ENCODE measurements around the gene PHIP.

PHIP gene

DNA sequence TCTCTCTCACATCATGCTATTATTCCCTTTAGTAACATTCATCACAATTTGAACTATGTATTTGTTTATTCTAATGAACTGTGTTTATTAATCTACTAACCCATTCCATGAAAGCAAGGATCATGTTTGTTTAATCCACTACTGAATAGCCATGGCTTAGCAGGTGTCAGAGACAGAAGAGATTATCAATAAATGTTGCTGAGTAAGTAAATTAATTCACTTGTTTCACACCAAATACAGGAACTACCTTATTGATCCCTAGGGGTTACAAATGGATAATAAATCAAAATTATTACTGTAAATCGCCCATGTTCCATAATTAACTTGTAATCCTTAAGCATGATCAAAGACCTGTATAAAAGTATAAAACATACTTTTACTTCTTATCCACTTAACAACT is 76.6 kb downstream of the PHIP start:
- H3K27ac ChIP-seq (ENCODE audit: low read length) = no peak overlapping the region
- no peaks in the 10 kb centered on the region for H4K20me1 ChIP-seq (ENCODE audit: insufficient read depth, low read length)
- no peaks in the 10 kb centered on the region for H3K79me2 ChIP-seq (ENCODE audit: low read length)
- H2AFZ ChIP-seq (ENCODE audit: low read depth, low read length) = no peak overlapping the region
- no peak for TF ChIP-seq CTCF (IDR thresholded peaks at IDR 0.05; ENCODE audit: low read depth, low read length)
- peaks cover 63% of the 10 kb centered on the region for H3K36me3 ChIP-seq (replicated peaks; ENCODE audit: low read depth, low read length)
- no peaks in the 10 kb centered on the region for H3K27me3 ChIP-seq (ENCODE audit: low read depth, low read length)
- H3K9ac ChIP-seq (ENCODE audit: low read length) = no peak overlapping the region
- no peak overlapping the region for H3K4me3 ChIP-seq (ENCODE audit: low read length)
- no peaks in the 10 kb centered on the region for H3K9me3 ChIP-seq (ENCODE audit: insufficient read depth, low read length)
- H3K4me2 ChIP-seq (ENCODE audit: low read length) = no peak overlapping the region
- no peaks in the 10 kb centered on the region for H3K4me1 ChIP-seq (ENCODE audit: low read length)

GRCh38 chr6:78999737-79000136 is 78.3 kb downstream of the PHIP start:
- no peak overlapping the region for H3K9ac ChIP-seq (ENCODE audit: low read length)
- H3K36me3 ChIP-seq (replicated peaks; ENCODE audit: low read depth, low read length) = peaks cover 75% of the 10 kb centered on the region

GRCh38 chr6:78995946-78996345 is 82.1 kb downstream of the PHIP start:
- Histone ChIP-seq H4K20me1 (ENCODE audit: insufficient read depth, low read length) (no peaks in the 10 kb centered on the region), H3K4me2 (ENCODE audit: low read length) (no peak overlapping the region), H2AFZ (ENCODE audit: low read depth, low read length) (no peak overlapping the region), H3K9ac (ENCODE audit: low read length) (no peak overlapping the region), H3K36me3 (replicated peaks; ENCODE audit: low read depth, low read length) (peaks cover 74% of the 10 kb centered on the region), H3K4me1 (ENCODE audit: low read length) (no peaks in the 10 kb centered on the region), H3K27me3 (ENCODE audit: low read depth, low read length) (no peaks in the 10 kb centered on the region), H3K4me3 (ENCODE audit: low read length) (no peak overlapping the region), H3K79me2 (ENCODE audit: low read length) (no peaks in the 10 kb centered on the region), H3K27ac (ENCODE audit: low read length) (no peak overlapping the region), H3K9me3 (ENCODE audit: insufficient read depth, low read length) (0 out of 2 replicates have a peak, but pooled peaks cover 7% of the 10 kb centered on the region)
- TF ChIP-seq CTCF (IDR thresholded peaks at IDR 0.05; ENCODE audit: low read depth, low read length) = no peak
- no peak for TF ChIP-seq EZH2phosphoT487 (IDR thresholded peaks at IDR 0.05; ENCODE audit: low read depth)

More at GRCh38 chr6:78999737-79000136, 78.3 kb downstream of the PHIP start:
- 0 out of 2 replicates have a peak, but pooled peaks cover 4% of the 10 kb centered on the region for H3K9me3 ChIP-seq (ENCODE audit: insufficient read depth, low read length)
- H3K79me2 ChIP-seq (ENCODE audit: low read length) = no peaks in the 10 kb centered on the region
- no peaks in the 10 kb centered on the region for H3K4me1 ChIP-seq (ENCODE audit: low read length)
- no peaks in the 10 kb centered on the region for H3K27me3 ChIP-seq (ENCODE audit: low read depth, low read length)
- H2AFZ ChIP-seq (ENCODE audit: low read depth, low read length) = no peak overlapping the region
- no peaks in the 10 kb centered on the region for H4K20me1 ChIP-seq (ENCODE audit: insufficient read depth, low read length)
- TF ChIP-seq CTCF (IDR thresholded peaks at IDR 0.05; ENCODE audit: low read depth, low read length) (no peak), EZH2phosphoT487 (IDR thresholded peaks at IDR 0.05; ENCODE audit: low read depth) (no peak)
- H3K27ac ChIP-seq (ENCODE audit: low read length) = no peak overlapping the region
- no peak overlapping the region for H3K4me3 ChIP-seq (ENCODE audit: low read length)
- no peak overlapping the region for H3K4me2 ChIP-seq (ENCODE audit: low read length)

DNA sequence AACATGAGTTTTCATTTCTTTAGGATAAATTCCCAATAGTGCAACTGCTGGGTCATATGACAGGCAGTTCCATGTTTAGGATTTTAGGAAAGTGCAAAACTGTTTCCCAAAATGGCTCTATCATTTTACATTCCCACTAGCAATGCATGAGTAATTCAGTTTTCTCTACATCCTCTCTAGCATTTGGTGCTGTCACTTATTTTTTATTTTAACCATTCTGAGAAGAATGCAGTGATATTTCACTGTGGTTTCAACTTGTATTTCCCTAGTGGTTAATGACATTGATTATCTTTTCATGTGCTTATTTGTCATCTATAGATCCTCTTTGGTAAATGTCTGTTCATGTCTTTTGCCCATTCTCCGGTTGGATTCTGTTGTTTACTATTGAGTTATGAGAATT is 82.7 kb downstream of the PHIP start:
- no peaks in the 10 kb centered on the region for H3K27me3 ChIP-seq (ENCODE audit: low read depth, low read length)
- H2AFZ ChIP-seq (ENCODE audit: low read depth, low read length) = no peak overlapping the region
- 0 out of 2 replicates have a peak, but pooled peaks cover 7% of the 10 kb centered on the region for H3K9me3 ChIP-seq (ENCODE audit: insufficient read depth, low read length)
- no peaks in the 10 kb centered on the region for H3K4me1 ChIP-seq (ENCODE audit: low read length)
- H3K9ac ChIP-seq (ENCODE audit: low read length) = no peak overlapping the region
- no peaks in the 10 kb centered on the region for H4K20me1 ChIP-seq (ENCODE audit: insufficient read depth, low read length)
- peaks cover 74% of the 10 kb centered on the region for H3K36me3 ChIP-seq (replicated peaks; ENCODE audit: low read depth, low read length)
- H3K4me2 ChIP-seq (ENCODE audit: low read length) = no peak overlapping the region
- H3K27ac ChIP-seq (ENCODE audit: low read length) = no peak overlapping the region
- TF ChIP-seq EZH2phosphoT487 (IDR thresholded peaks at IDR 0.05; ENCODE audit: low read depth) (no peak), CTCF (IDR thresholded peaks at IDR 0.05; ENCODE audit: low read depth, low read length) (no peak)
- no peaks in the 10 kb centered on the region for H3K79me2 ChIP-seq (ENCODE audit: low read length)
- no peak overlapping the region for H3K4me3 ChIP-seq (ENCODE audit: low read length)

All from OCI-LY3 (cell line).